H1 (cell line): ENCODE measurements around the gene RPL22L1. TPM values are rescaled to one million over a fixed set of nuclear protein-coding genes. Genes with fewer than 3 reads are reported as not detected.

ENCODE experiments used
- ASH2L ChIP-seq: fragments of 200-600, 300-600 bp; sonication (generic); IDR thresholded peaks from one replicate; pipeline ENCODE4 v1.7.1; 2017; ENCODE audit warnings: low read length
- POLR2A ChIP-seq, 2 experiments: IDR thresholded peaks; 1 replicate in 1 of 2; 2 replicates in 1 of 2; pipeline ENCODE4 v1.6.1; 2011; ENCODE audit warnings: low read depth in 2 of 2, low read length in 2 of 2, mild to moderate bottlenecking in 2 of 2; ENCODE audit errors: control extremely low read depth in 1 of 2
- RBBP5 ChIP-seq: IDR thresholded peaks from 2 replicates; pipeline ENCODE4 v1.7.1; 2012; ENCODE audit warnings: low read depth, mild to moderate bottlenecking, inconsistent platforms, low read length, moderate library complexity, borderline replicate concordance
- RFX5 ChIP-seq: IDR thresholded peaks from 2 replicates; pipeline ENCODE4 v1.6.1; 2011; ENCODE audit warnings: low read depth, low read length, improper control_type of control experiment, borderline replicate concordance
- polyA plus RNA-seq, 7 experiments: library from polyadenylated mRNA; depleted of rRNA in 3 of 7; stranded (reverse) in 5 of 7; unstranded in 2 of 7; fragments of >200 nt in 5 of 7; fragments of 200-250 nt in 2 of 7; gene quantifications; 1 replicate in 5 of 7; 2 replicates in 1 of 7; 4 replicates in 1 of 7; pipeline versions ENCODE4 v1.2.1 to v1.2.3, GENCODE V29; 2011 to 2013; ENCODE audit warnings: missing spikeins in 2 of 7, mixed read lengths in 2 of 7
- total RNA-seq: library from RNA; stranded (reverse); fragmentation: NEBNext Ultra II Directional; extraction: Animal tissue kit (Norgen Biotek cat#: 25700); gene quantifications from 2 replicates; pipeline ENCODE4 v1.2.1, GENCODE V29; 2021

Gene RPL22L1
- total and polyA plus RNA-seq, 2 of the 8 experiments (the other 6 are each of a cell fraction or from before 2014, with no cell fraction given) = 99.9 to 280 TPM

GRCh38 chr3:170862618-170863374, 7.2 kb downstream of the RPL22L1 start (continued):
- no peak for TF ChIP-seq RBBP5
- TF ChIP-seq POLR2A (IDR thresholded peaks at IDR 0.05; ENCODE audit: control extremely low read depth in 1 of 2, low read depth in 2 of 2, low read length in 2 of 2) = no peak
- TF ChIP-seq RFX5 = no peak
- no peak for TF ChIP-seq ASH2L
- TF ChIP-seq, all 59 proteins: peak for 0
